ENCODE measurements around the gene CRYL1.

Gene CRYL1

GRCh38 chr13:20525601-20526544 lies at the start of gene CRYL1:
Gene CRYL1, minus strand, starts transcription at chr13:20525857. Its CDS starts 63 bp downstream, at chr13:20525794.
- DNase-seq: peak; percentile 75

GRCh38 chr13:20573636-20574035 lies 48.0 kb upstream of the CRYL1 start:
- no peak for DNase-seq

GRCh38 chr13:20573186-20573585 lies 47.5 kb upstream of the CRYL1 start:
- DNase-seq: no peak

- DNase-seq: no peak
Observed at GRCh38 chr13:20571676-20572075, 46.0 kb upstream of the CRYL1 start.

GRCh38 chr13:20570517-20570916 lies 44.9 kb upstream of the CRYL1 start:
- no peak for DNase-seq

GRCh38 chr13:20567881-20568528 lies 42.3 kb upstream of the CRYL1 start:
- DNase-seq: peak; percentile 35

- peak; percentile 97 for DNase-seq
Observed at GRCh38 chr13:20566898-20567874, 41.5 kb upstream of the CRYL1 start, which contains the start of gene IFT88. Gene IFT88, plus strand, starts transcription at chr13:20567157. Its CDS starts 7,229 bp downstream, at chr13:20574386.

GRCh38 chr13:20566468-20566897 lies 40.8 kb upstream of the CRYL1 start:
- no peak for DNase-seq

GRCh38 chr13:20565115-20565736 lies 39.6 kb upstream of the CRYL1 start:
- DNase-seq: no peak

GRCh38 chr13:20561741-20562140 lies 36.1 kb upstream of the CRYL1 start:
- DNase-seq: no peak

- DNase-seq: no peak
Observed at GRCh38 chr13:20559659-20560356, 34.2 kb upstream of the CRYL1 start.

- DNase-seq: no peak
Observed at GRCh38 chr13:20558982-20559381, 33.3 kb upstream of the CRYL1 start.

GRCh38 chr13:20553311-20553710 lies 27.7 kb upstream of the CRYL1 start:
- DNase-seq: peak; percentile 77

GRCh38 chr13:20550799-20551198 lies 25.1 kb upstream of the CRYL1 start:
- DNase-seq: no peak

- no peak for DNase-seq
Observed at GRCh38 chr13:20547479-20547908, 21.8 kb upstream of the CRYL1 start.

- DNase-seq: no peak
Observed at GRCh38 chr13:20546556-20546955, 20.9 kb upstream of the CRYL1 start.

GRCh38 chr13:20544201-20544923 lies 18.7 kb upstream of the CRYL1 start:
- DNase-seq: no peak

- no peak for DNase-seq
Observed at GRCh38 chr13:20536992-20537391, 11.3 kb upstream of the CRYL1 start.

GRCh38 chr13:20534038-20534608 lies 8.5 kb upstream of the CRYL1 start:
- DNase-seq: no peak

- no peak for DNase-seq
Observed at GRCh38 chr13:20528452-20528851, 2.8 kb upstream of the CRYL1 start.

Measured in right hindlimb (tissue), 1 donor.